Psoas muscle (tissue), 8 donors: ENCODE results near the gene AMN. TPM values are rescaled to one million over a fixed set of nuclear protein-coding genes. Genes with fewer than 3 reads are reported as not detected.

Experiments used
- ATAC-seq, 4 donors: fragments of 200-7000 bp; cut with Tn5 transposase; one replicate each; pipeline ENCODE4 v1.9.1; 2020; ENCODE audit warnings: moderate library complexity in 3 of 4, mild to moderate bottlenecking in 2 of 4
- DNase-seq, 2 donors: peaks; one replicate each; pipeline ENCODE4 v3.0.0-alpha.2; 2020
- H3K27ac ChIP-seq: fragments of 200-600 bp; one replicate; pipeline ENCODE4 v1.8.0; 2022
- H3K27me3 ChIP-seq, 3 donors: fragments of 200-600 bp in 1 of 3; one replicate each; pipeline versions ENCODE4 v1.6.1 to v1.8.0; 2013 to 2022; ENCODE audit warnings: low read length in 2 of 3, mild to moderate bottlenecking in 2 of 3, moderate library complexity in 1 of 3; ENCODE audit not compliant: insufficient read depth in 3 of 3
- H3K36me3 ChIP-seq, 2 donors: fragments of 200-600 bp in 1 of 2; one replicate each; pipeline versions ENCODE4 v1.6.1 to v1.8.0; 2013 to 2022; ENCODE audit warnings: low read depth in 1 of 2, mild to moderate bottlenecking in 1 of 2, moderate library complexity in 1 of 2; ENCODE audit not compliant: insufficient read depth in 1 of 2
- H3K4me1 ChIP-seq: fragments of 200-600 bp; one replicate; pipeline ENCODE4 v1.8.0; 2022
- H3K4me3 ChIP-seq: fragments of 200-600 bp; one replicate; pipeline ENCODE4 v1.8.0; 2022; ENCODE audit warnings: mild to moderate bottlenecking
- H3K9me3 ChIP-seq: fragments of 200-600 bp; one replicate; pipeline ENCODE4 v1.8.0; 2022
- CTCF ChIP-seq: fragments of 200-600 bp; IDR thresholded peaks from one replicate; pipeline ENCODE4 v1.8.0; 2022; ENCODE audit warnings: antibody characterized with exemption
- WGBS, 3 donors: extraction: QIAGEN DNeasy Blood & Tissue Kit; methylation state at CpG; one replicate each; pipeline versions ENCODE4 v1.1.6 to v1.1.7; 2013; 5-methylcytosine and 5-hydroxymethylcytosine counted together
- intact Hi-C, 2 donors: fragments of 100-400 bp; cut with DNase I; formaldehyde crosslinking; loops; one replicate each; pipeline versions ENCODE4 v1.11.0 to v1.14.2; 2022
- polyA plus RNA-seq, 3 donors: library from polyadenylated mRNA; stranded (reverse); fragments of 200-250 nt; gene quantifications; one replicate each; pipeline ENCODE4 v1.2.3, GENCODE V29; 2013
- total RNA-seq, 4 donors: library from RNA; stranded (reverse); fragmentation: NEBNext Ultra II Directional in 2 of 4; extraction: Animal tissue kit (Norgen Biotek cat#: 25700) in 2 of 4; gene quantifications; one replicate each; pipeline versions ENCODE4 v1.2.1 to v1.2.4, GENCODE V29; 2021 to 2023
- donor health status: healthy with polysubstance abuse.
- donor health status: DM: no; HTN: no; CAD: no; lungs with moderate emphysema.
- donor health status: Bipolar disorder and iron deficiency.
- donor health status: healthy.
- donor health status: DM: yes; HTN: yes; CAD: no.
- donor health status: DM: no; HTN: no; CAD: no.
- donor health status: DM: no; HTN: no; CAD: no.
- donor health status: DM: yes; HTN: yes; CAD: no.

Gene AMN
- total and polyA plus RNA-seq, 7 donors, result 0.18 to 0.19 (median 0.18) TPM; not detected in 4

DNA sequence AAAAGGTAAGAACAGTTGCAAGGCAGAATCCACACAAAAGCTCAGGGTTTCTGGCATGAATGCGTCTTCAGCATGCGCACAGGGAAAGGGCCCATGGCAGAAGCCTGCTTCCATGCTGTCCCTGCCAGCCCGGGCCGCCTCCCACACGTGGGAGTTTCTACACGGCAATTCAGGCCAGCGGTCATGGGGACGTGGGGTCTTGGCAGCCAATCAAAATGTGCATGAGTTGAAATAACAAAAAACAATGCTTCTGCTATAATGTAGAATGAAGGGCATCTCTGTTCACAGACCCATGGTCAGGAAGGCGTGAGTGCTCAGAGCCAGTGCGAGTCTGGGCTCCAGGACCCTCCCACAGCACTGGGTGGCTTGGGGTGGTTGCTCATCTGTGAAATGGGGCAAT, 28.6 kb downstream of the AMN start:
- H3K4me1 ChIP-seq, result peaks cover 17% of the 10 kb centered on the region
- ATAC-seq (no peak), DNase-seq (no peak)
- H3K27me3 ChIP-seq, result no peaks in the 10 kb centered on the region
- no peaks in the 10 kb centered on the region for H3K9me3 ChIP-seq
- peak overlapping the region; percentile 93 for H3K27ac ChIP-seq
- H3K4me3 ChIP-seq, result no peak overlapping the region
- intact Hi-C loops, result no loop called here
- H3K36me3 ChIP-seq, result peaks cover 10 to 92% of the 10 kb centered on the region in 2 donors
- 75 to 82% (median 76%) methylated on average over 10 of the region's 10 CpGs for WGBS, 3 donors
- no peak for TF ChIP-seq CTCF

DNA sequence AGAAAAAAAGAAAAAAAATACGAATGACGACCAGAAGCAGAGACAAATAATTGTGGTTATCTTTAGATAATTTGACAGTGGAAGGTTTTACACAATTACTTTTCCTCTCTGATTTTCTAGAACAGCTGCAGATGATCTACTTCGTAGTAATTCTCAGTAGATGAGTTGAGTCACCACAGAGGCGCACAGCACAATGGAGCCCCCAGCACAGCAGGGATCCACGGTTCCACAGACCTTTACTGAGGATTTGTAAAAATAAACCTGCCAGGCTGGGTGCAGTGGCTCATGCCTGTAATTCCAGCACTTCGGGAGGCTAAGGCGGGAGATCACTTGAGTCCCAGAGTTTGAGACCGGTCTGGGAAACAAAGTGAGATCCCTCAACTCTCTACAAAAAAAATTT, 29.3 kb downstream of the AMN start:
- peaks cover 7 to 92% of the 10 kb centered on the region in 2 donors for H3K36me3 ChIP-seq
- no peaks in the 10 kb centered on the region for H3K27me3 ChIP-seq
- ATAC-seq (no peak), DNase-seq (no peak)
- H3K9me3 ChIP-seq, result no peaks in the 10 kb centered on the region
- no peak overlapping the region for H3K4me3 ChIP-seq
- TF ChIP-seq CTCF, result no peak
- peaks cover 17% of the 10 kb centered on the region for H3K4me1 ChIP-seq
- intact Hi-C loops, result no loop called here
- WGBS, 3 donors, result 65 to 74% (median 69%) methylated on average over 8 of the region's 8 CpGs
- no peak overlapping the region for H3K27ac ChIP-seq

GRCh38 chr14:102952276-102952675, 29.8 kb downstream of the AMN start:
- ATAC-seq (no peak), DNase-seq (no peak)
- H3K27me3 ChIP-seq, result no peaks in the 10 kb centered on the region
- H3K4me1 ChIP-seq, result peaks cover 17% of the 10 kb centered on the region
- peaks cover 5 to 92% of the 10 kb centered on the region in 2 donors for H3K36me3 ChIP-seq
- WGBS, 3 donors, result 93 to 95% (median 93%) methylated on average over 6 of the region's 6 CpGs
- no peak for TF ChIP-seq CTCF
- intact Hi-C loops, result no loop called here
- no peak overlapping the region for H3K27ac ChIP-seq
- H3K9me3 ChIP-seq, result no peaks in the 10 kb centered on the region
- no peak overlapping the region for H3K4me3 ChIP-seq

GRCh38 chr14:102953100-102953499, 30.6 kb downstream of the AMN start:
- no peak overlapping the region for H3K4me3 ChIP-seq
- peaks cover 3 to 94% of the 10 kb centered on the region in 2 donors for H3K36me3 ChIP-seq
- H3K27me3 ChIP-seq, result no peaks in the 10 kb centered on the region
- ATAC-seq, result no peak
- no peak for TF ChIP-seq CTCF
- H3K9me3 ChIP-seq, result no peaks in the 10 kb centered on the region
- intact Hi-C loops, result no loop called here
- WGBS, 3 donors, result 89 to 92% (median 91%) methylated on average over 15 of the region's 15 CpGs
- H3K4me1 ChIP-seq, result peaks cover 17% of the 10 kb centered on the region
- DNase-seq, result no peak
- H3K27ac ChIP-seq, result no peak overlapping the region

GRCh38 chr14:102954081-102954789, 31.8 kb downstream of the AMN start:
- H3K36me3 ChIP-seq, result peaks cover 3 to 99% of the 10 kb centered on the region in 2 donors
- WGBS, 3 donors, result 93 to 95% (median 95%) methylated on average over 18 of the region's 18 CpGs
- DNase-seq (no peak), ATAC-seq (no peak)
- H3K4me1 ChIP-seq, result peaks cover 12% of the 10 kb centered on the region
- no peak overlapping the region for H3K27ac ChIP-seq
- intact Hi-C loops, result no loop called here
- no peak overlapping the region for H3K4me3 ChIP-seq
- H3K27me3 ChIP-seq, result no peaks in the 10 kb centered on the region
- no peaks in the 10 kb centered on the region for H3K9me3 ChIP-seq
- no peak for TF ChIP-seq CTCF
